Measurements from ENCODE around the gene DSCAML1. TPM values are rescaled to one million over a fixed set of nuclear protein-coding genes. Genes with fewer than 3 reads are reported as not detected.

The DSCAML1 gene
- total RNA-seq, 1 experiment from 2014 or later = 0.15 TPM

DNA sequence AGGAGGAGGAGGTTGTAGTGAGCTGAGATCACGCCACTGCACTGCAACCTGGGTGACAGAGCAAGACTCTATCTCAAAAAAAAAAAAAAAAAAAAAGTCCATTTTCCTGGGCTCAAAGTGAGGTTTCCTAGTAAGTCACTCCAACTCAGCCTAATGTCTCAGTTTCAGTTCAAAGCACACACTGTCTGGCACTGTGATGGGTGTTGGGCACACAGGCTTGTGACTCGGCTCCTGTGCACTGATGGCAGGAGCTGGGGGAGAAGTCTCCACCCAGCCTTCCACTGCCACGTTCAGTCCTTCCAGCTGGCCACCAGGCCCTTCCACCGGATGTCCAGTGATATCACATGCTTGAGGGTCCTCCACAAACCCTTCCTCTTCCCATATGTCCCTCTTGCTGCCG, 283.4 kb downstream of the DSCAML1 start:
- H3K4me2 ChIP-seq (ENCODE audit: insufficient read depth, insufficient read length, low read length) = no peak overlapping the region
- no peak for DNase-seq
- no peaks in the 10 kb centered on the region for H3K27me3 ChIP-seq (ENCODE audit: insufficient read depth, low read length)
- H3K79me2 ChIP-seq (ENCODE audit: insufficient read depth, low read length) = no peaks in the 10 kb centered on the region
- H3K27ac ChIP-seq (ENCODE audit: insufficient read length, low read depth, low read length) = no peak overlapping the region
- TF ChIP-seq, protein P1, sequence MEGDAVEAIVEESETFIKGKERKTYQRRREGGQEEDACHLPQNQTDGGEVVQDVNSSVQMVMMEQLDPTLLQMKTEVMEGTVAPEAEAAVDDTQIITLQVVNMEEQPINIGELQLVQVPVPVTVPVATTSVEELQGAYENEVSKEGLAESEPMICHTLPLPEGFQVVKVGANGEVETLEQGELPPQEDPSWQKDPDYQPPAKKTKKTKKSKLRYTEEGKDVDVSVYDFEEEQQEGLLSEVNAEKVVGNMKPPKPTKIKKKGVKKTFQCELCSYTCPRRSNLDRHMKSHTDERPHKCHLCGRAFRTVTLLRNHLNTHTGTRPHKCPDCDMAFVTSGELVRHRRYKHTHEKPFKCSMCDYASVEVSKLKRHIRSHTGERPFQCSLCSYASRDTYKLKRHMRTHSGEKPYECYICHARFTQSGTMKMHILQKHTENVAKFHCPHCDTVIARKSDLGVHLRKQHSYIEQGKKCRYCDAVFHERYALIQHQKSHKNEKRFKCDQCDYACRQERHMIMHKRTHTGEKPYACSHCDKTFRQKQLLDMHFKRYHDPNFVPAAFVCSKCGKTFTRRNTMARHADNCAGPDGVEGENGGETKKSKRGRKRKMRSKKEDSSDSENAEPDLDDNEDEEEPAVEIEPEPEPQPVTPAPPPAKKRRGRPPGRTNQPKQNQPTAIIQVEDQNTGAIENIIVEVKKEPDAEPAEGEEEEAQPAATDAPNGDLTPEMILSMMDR (conservative IDR thresholded peaks at IDR 0.05) = no peak
- H3K56ac ChIP-seq (ENCODE audit: insufficient read length, low read depth, low read length) = no peak overlapping the region
- H4K8ac ChIP-seq (replicated peaks; ENCODE audit: insufficient read length, low read depth, low read length) = no peak overlapping the region
- no peak overlapping the region for H2BK20ac ChIP-seq (ENCODE audit: low read depth, low read length, poor library complexity, severe bottlenecking)
- no peak overlapping the region for H4K5ac ChIP-seq (ENCODE audit: insufficient read length, low read depth, low read length)
- no peak overlapping the region for H3T11ph ChIP-seq (ENCODE audit: low read length)
- H3K9ac ChIP-seq (ENCODE audit: extremely low read depth, insufficient read length, low read length) = no peak overlapping the region
- H2BK120ac ChIP-seq (ENCODE audit: low read depth, low read length, poor library complexity, severe bottlenecking) = no peak overlapping the region
- no peak overlapping the region for H3K23ac ChIP-seq (ENCODE audit: insufficient read length, low read depth, low read length)
- no peak overlapping the region for H3K27ac Mint-ChIP-seq
- H3K4me1 Mint-ChIP-seq = peaks cover 31 to 38% of the 10 kb centered on the region in 2 experiments
- H3K4me1 ChIP-seq (ENCODE audit: insufficient read depth, low read length) = peaks cover 11% of the 10 kb centered on the region; the same call in 1 of the 2 replicates
- no peaks in the 10 kb centered on the region for H3K9me3 ChIP-seq (ENCODE audit: control insufficient read depth, low read depth, low read length)
- no peaks in the 10 kb centered on the region for H3K36me3 Mint-ChIP-seq (ENCODE audit: insufficient read depth in 1 of 3, low read depth in 3 of 3)
- H3K4me3 Mint-ChIP-seq = no peak overlapping the region
- H3K18ac ChIP-seq (ENCODE audit: insufficient read length, low read depth, low read length) = no peak overlapping the region
- H4K20me1 ChIP-seq (ENCODE audit: control insufficient read depth, insufficient read depth, insufficient read length) = no peaks in the 10 kb centered on the region
- no peak overlapping the region for H3K4ac ChIP-seq (ENCODE audit: low read depth, low read length)
- WGBS (ENCODE audit: extremely low coverage, insufficient read length, low lambda C conversion rate) = no CpG with 5 or more reads among the region's 5 CpGs
- H2BK15ac ChIP-seq (ENCODE audit: low read depth, low read length) = no peak overlapping the region
- H2BK12ac ChIP-seq (ENCODE audit: insufficient read length, low read depth, low read length) = no peak overlapping the region
- no peak overlapping the region for H4K91ac ChIP-seq (ENCODE audit: insufficient read length, low read depth, low read length)
- no peaks in the 10 kb centered on the region for H3K27me3 Mint-ChIP-seq (ENCODE audit: low read depth)
- no peak overlapping the region for H2AFZ ChIP-seq (ENCODE audit: low read length)
- no peak overlapping the region; the same call in 1 of the 2 replicates for H3K14ac ChIP-seq (ENCODE audit: insufficient read depth, low read length)
- H3K9me3 Mint-ChIP-seq = no peaks in the 10 kb centered on the region
- H3K23me2 ChIP-seq (ENCODE audit: insufficient read length, low read depth, low read length, poor library complexity, severe bottlenecking) = no peaks in the 10 kb centered on the region
- no peak overlapping the region for H2BK5ac ChIP-seq (ENCODE audit: insufficient read length, low read length)
- H2AK5ac ChIP-seq (ENCODE audit: insufficient read length, low read length) = no peak overlapping the region
- no peaks in the 10 kb centered on the region for H3K79me1 ChIP-seq (ENCODE audit: insufficient read depth, low read depth, low read length, poor library complexity, severe bottlenecking)

Measured in H9 (cell line).